Stimulated activated CD8-positive, alpha-beta memory T cell treated with anti-CD3 and anti-CD28 coated beads, Interleukin-12 subunit alpha, Interleukin-12 subunit beta, amount 100 ng/mL, for 1 hour (primary cell): ENCODE measurements around the gene PPP1CC.
"Not testable (repeated sequence)": the region's sequence is repeated elsewhere in the genome, so short reads cannot be mapped to it uniquely, and the experiment has no call there.

ENCODE experiments used
- DNase-seq: peaks from one replicate; pipeline ENCODE4 v3.0.0-alpha.2; 2020; ENCODE audit warnings: low read depth

The PPP1CC gene

DNA sequence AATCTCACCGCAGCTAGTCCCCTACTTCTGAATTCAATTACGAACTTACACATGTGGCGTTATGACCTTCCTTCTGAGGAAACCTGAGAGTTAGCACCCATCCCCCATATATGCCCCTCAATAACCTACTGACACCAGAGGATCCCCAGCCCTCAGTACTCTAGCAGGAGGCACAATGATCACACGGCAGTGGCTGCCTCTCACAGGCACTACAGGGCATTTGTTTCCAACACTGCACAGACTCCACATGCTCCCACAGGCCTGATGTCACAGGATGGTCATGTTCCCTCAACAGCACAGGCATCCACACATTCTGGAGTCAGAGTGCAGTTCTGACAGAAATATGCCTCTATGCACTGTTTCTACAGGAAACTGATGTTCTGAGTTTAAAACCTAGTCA, 17.4 kb downstream of the PPP1CC start:
- no peak for DNase-seq

GRCh38 chr12:110722892-110723291, 19.8 kb downstream of the PPP1CC start:
- DNase-seq, result not testable (repeated sequence)

DNA sequence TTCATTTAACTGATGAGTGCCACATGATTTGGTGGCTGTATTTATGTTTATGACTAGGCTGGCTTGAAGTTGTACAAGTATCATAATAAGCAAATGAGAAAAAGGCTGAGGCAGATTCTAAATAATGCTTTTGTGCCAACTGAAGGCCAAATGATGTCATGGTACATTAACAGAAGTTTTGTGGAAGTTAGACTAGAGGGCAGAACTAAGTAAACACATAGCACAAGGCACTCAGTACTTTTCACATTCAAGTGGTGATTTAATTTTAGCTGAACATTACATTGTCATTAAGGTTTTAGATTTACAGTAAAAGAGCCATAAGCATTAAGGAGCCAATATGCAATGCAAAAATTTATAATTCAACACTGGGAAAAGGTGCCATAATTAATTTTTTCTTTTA, 21.1 kb downstream of the PPP1CC start:
- no peak for DNase-seq

DNA sequence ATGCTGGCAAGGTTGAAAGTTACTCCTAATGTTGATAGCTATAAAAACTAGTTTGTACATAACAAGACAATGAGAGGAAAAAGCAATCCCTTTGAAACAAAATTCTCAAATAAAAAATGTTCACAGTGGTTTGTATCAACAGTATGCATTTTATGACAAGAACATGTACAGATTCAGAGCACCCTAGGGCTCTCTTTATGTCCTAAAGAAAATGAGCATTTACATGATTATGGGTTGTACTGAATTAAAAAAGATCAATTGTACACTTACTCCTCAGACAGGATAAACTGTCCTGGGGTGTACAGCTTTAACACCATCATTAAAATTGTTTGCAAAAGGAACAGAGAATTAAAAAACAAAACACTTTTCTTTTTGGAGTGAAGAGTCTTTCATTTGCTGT, 22.2 kb downstream of the PPP1CC start:
- no peak for DNase-seq

GRCh38 chr12:110718222-110718908, 24.3 kb downstream of the PPP1CC start:
- no peak for DNase-seq

DNA sequence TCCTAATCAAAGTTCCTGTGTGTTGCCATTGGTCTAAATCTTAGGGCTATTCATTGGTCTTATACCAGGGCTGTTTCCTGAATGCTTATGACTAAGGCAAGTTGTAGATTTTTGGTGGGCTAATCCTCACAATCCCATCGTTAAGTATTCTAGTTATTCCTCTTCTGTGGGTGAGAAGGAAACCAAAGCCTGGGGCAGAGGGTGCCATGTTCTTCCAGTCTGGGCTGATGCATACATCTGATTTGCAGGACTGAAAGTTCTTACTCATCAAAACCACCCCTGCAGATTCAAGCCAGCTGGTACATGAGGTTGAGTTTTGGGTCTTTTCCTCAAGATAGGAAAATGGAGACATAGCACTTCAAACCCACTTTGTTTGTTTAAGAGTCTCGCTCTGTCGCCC, 25.7 kb downstream of the PPP1CC start:
- no peak for DNase-seq

- DNase-seq, result no peak
Observed at GRCh38 chr12:110708917-110709316, 33.8 kb downstream of the PPP1CC start.

- DNase-seq, result no peak
Observed at GRCh38 chr12:110705309-110705708, 37.4 kb downstream of the PPP1CC start.

DNA sequence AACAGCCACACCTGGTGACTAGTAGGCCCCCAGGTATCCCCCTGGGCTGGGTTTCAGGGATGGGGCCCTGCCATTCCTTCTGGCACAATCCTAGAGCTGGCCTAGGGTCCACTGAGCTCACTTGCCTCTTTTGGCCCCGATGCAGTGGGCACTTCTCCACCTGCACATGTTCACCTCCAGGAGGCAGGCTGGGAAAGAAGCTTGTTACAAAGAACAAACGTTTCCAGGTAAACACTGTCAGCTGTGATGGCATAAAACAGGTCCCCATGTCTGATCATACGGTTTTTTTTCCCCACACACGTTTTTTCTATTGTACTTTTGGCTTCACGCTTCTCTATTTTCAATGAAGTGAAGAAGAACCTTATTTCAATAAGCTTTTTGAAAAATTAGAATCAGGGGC, 37.9 kb downstream of the PPP1CC start:
- DNase-seq, result no peak

GRCh38 chr12:110704231-110704630, 38.5 kb downstream of the PPP1CC start:
- DNase-seq, result no peak

GRCh38 chr12:110702081-110702480, 40.6 kb downstream of the PPP1CC start:
- DNase-seq, result no peak

- DNase-seq, result no peak
Observed at GRCh38 chr12:110699591-110700445, 42.9 kb downstream of the PPP1CC start.

DNA sequence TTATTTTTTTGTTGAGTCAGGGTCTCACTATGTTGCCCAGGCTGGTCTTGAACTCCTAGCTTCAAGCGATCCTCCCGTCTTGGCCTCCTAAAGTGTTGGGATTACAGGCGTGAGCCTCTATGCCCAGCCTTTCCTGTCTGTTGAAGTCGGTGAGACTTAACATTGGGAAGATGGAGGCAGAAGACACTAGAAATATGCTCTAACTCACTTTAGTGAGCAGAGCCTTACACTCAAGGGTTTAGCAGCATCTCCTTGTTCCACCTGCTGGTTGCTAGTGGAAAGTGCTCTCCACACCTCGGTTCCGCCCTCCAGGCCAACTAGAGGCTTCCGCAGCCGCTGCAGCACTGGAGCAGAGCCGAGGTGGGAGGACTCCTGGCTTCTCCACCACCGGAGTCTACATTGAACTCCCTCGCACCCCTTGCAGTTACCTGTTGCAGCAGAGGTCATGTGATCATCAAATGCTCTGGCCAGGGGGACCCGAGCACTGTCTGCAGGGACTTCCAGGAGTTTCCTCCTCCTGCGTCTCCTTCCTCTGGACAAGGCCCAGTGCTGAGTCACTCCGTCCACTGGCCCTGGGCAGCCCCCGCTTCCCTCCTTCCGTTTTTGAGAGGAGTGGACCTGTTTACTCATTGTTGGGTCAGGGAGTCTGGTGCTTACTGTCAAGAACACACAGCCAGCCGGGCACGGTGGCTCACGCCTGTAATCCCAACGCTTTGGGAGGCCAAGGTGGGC, 44.4 kb downstream of the PPP1CC start:
- peak; percentile 60 for DNase-seq

DNA sequence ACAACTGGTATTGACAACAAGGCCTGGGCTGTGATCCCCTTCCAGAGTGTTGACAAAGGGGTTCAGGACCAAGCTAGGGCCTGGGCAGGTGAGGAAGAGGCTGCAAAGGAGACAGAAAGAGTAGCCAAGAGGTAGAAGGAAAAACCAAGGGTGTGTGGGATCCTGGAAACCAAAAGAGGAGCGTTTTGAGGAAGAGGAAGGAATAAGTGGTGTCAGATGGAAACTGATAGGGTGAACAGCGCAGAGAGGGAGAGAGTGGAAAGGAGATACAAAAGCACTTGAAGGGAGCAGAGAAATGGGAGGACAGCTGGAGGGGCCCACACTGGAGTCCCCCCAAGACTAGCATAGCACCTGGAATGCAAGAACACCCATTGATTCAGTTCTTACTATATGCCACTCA, 45.5 kb downstream of the PPP1CC start:
- no peak for DNase-seq

DNA sequence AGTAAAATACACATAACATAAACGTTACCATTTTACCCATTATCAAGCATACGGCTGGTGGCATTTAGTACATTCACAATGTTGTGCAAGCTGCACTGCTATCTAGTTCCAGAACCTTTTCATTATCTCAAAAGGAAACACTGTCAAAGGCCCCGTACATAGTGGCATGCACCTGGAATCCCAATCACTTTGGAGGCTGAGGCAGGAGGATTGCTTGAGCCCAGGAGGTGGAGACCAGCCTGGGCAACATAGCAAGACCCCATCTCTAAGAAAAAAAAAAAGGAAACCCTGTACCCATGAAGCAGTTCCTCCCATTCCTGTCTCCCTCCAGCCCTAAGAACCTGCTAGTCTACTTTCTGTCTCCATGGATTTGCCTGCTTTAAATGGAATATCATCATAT, 46.4 kb downstream of the PPP1CC start:
- DNase-seq, result no peak

DNA sequence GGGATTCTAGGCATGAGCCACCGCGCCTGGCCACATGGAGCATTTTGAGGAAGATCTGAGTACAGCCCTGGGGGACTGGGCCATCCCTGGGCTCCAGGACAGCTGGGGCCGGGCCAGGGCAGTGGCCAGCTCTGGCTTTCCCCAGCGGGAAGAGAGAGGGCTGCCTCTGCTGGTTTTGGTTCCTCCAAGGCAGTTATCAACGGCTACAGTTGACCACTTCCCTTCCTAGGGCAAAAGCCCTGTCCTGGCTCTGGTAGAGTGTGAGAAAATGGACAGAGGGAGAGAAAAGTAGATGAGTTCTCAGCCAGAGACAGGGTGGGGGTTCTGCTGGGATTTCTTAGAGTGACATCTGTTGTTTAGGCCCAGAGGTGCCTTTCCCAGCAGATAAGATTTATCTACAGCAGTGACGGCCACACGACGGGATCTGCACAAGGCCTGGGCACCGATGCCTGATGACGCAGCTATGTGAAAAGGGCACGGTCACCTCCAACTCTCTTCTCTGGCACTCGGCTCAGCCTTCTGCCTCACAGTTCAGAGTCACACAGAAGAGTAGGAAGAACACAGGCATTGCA, 48.3 kb downstream of the PPP1CC start:
- no peak for DNase-seq

DNA sequence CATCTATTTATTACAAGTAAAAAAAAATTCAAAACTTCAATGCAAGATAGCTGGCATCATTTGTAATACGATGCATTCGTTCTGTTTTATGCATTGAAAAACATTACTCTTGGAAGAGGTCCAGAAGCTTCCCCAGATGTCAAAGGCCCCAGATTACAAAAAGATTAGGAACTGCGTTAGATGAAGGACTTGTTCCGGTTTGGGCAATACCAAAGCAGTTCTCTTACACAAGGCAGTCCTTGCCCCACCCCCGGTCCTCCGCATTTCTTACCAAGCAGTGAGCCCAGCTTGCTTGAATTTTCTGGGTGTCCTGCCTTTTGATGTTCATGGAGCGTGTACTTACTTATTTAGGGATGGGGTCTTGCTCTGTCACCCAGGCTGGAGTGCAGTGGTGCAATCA, 49.0 kb downstream of the PPP1CC start:
- DNase-seq, result no peak

- DNase-seq, result no peak
Observed at GRCh38 chr12:110690127-110690430, 52.6 kb downstream of the PPP1CC start.

GRCh38 chr12:110689281-110690126, 53.2 kb downstream of the PPP1CC start:
- DNase-seq, result peak; percentile 15

DNA sequence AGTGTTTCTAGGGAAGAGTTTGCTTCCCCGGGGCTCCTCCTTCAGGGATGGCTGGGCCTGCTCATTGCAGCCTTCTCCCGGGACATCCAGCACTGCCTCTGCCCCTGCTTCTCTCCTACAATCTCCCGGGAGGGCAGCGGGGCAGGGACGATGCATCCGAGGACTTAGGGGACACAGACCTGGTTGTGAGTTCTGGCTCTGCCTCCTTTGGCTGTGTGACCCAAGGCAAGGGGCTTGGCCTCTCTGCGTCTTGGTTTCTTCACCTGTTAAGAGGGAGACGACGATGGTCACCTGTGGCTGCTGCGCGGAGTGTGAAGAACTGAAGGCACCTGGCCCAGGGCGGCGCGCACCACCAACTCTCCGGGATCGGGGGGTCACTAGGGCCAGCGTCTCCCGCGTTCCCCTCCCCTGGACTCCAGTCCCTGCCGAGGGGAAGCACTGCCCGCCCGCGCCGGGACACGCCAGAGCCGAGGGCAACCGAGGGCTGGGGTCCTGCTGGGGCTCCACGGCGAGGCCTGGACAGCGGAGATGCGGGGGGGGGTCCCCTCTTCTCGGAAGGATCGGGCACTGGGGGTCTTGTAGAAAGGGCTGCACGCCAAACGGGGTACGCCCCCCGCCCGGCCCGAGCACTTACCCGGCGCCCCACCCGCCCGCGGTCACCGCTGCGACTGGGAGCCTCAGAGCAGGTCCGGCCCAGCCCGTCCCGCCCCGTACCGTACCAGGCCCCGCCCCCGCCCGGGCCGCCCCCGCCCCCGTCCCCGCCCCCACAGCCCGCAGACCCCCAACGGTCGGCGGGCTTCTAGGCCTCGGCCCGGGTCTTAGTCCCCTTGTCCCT, 54.0 kb downstream of the PPP1CC start, which contains the start of gene HVCN1:
HVCN1 (minus strand) TSS at position 670 of the 835 bp plus-strand sequence. CDS start 5,870 bp downstream, outside the sequence.
- no peak for DNase-seq
